ENCODE measurements around the gene IGFBP4. TPM values are rescaled to one million over a fixed set of nuclear protein-coding genes. Genes with fewer than 3 reads are reported as not detected.

Gene IGFBP4
- total RNA-seq, 3 donors from 2014 or later (not counting 1 experiment from before 2014, with no cell fraction given): 2.1 to 8.1 (median 2.8) TPM

DNA sequence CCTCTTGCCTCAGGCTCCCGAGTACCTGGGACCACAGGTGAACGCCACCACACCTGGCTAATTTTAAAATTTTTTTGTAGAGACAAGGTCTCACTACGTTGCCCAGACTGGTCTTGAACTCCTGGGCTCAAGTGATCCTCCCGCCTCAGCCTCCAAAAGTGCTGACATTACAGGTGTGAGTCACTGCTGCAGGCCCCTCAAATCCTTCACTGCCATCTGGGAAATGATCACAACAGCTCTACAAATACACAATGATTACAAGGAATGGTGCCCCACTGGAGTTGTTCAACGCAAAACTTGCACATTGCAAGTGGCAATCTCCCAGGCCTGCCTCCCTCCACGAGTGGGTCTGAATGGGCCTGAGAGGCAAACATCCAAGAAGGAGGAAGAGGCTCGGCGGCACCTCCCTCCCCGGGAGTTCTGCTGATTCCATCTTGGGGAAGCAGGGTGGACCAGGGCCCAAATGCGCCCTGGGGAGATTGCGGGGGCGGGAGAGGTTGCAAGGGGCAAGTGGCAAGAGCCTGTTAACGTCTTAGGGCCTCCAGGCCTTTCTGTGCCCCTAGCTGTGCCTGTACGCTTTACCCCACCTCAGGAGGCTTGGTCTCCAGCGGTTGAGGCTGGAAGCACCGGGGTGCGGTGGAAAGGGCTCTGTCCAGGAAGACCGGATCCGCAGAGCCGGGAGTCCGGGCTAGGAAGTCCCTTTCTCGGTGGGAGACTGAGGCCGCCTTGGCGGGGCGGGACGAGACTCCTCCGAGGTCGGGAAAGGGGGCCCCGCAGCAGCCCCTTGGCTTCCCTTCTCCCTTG lies 656 bp upstream of the IGFBP4 start:
- H3K9me3 Mint-ChIP-seq: no peaks in the 10 kb centered on the region
- H3K36me3 Mint-ChIP-seq: no peaks in the 10 kb centered on the region
- Histone ChIP-seq H3K27ac (ENCODE audit: low read length) (no peak overlapping the region), H3K36me3 (ENCODE audit: control insufficient read depth, insufficient read depth, low read length) (no peaks in the 10 kb centered on the region), H3K27me3 (ENCODE audit: control insufficient read depth, insufficient read depth, low read length) (no peaks in the 10 kb centered on the region), H3K4me3 (ENCODE audit: low read length) (peak overlapping the region; percentile 22), H3K4me1 (ENCODE audit: control insufficient read depth, insufficient read depth, low read length) (peaks cover 42% of the 10 kb centered on the region), H3K9me3 (ENCODE audit: control insufficient read depth, insufficient read depth, low read length) (no peaks in the 10 kb centered on the region)
- H3K27me3 Mint-ChIP-seq (ENCODE audit: low read depth in 2 of 2): peaks cover 0 to 20% of the 10 kb centered on the region in 2 donors
- ATAC-seq: no peak
- no peak for DNase-seq
- TF ChIP-seq, protein P1, sequence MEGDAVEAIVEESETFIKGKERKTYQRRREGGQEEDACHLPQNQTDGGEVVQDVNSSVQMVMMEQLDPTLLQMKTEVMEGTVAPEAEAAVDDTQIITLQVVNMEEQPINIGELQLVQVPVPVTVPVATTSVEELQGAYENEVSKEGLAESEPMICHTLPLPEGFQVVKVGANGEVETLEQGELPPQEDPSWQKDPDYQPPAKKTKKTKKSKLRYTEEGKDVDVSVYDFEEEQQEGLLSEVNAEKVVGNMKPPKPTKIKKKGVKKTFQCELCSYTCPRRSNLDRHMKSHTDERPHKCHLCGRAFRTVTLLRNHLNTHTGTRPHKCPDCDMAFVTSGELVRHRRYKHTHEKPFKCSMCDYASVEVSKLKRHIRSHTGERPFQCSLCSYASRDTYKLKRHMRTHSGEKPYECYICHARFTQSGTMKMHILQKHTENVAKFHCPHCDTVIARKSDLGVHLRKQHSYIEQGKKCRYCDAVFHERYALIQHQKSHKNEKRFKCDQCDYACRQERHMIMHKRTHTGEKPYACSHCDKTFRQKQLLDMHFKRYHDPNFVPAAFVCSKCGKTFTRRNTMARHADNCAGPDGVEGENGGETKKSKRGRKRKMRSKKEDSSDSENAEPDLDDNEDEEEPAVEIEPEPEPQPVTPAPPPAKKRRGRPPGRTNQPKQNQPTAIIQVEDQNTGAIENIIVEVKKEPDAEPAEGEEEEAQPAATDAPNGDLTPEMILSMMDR (IDR thresholded peaks at IDR 0.05): no peak
- no peak overlapping the region for H3K27ac Mint-ChIP-seq
- 58% methylated on average over 29 of the region's 29 CpGs for WGBS (ENCODE audit: insufficient coverage)
- peak overlapping the region; percentile 59 for H3K4me3 Mint-ChIP-seq
- intact Hi-C loops (cut with micrococcal nuclease): no loop called here
- peaks cover 17 to 24% of the 10 kb centered on the region in 2 donors for H3K4me1 Mint-ChIP-seq

DNA sequence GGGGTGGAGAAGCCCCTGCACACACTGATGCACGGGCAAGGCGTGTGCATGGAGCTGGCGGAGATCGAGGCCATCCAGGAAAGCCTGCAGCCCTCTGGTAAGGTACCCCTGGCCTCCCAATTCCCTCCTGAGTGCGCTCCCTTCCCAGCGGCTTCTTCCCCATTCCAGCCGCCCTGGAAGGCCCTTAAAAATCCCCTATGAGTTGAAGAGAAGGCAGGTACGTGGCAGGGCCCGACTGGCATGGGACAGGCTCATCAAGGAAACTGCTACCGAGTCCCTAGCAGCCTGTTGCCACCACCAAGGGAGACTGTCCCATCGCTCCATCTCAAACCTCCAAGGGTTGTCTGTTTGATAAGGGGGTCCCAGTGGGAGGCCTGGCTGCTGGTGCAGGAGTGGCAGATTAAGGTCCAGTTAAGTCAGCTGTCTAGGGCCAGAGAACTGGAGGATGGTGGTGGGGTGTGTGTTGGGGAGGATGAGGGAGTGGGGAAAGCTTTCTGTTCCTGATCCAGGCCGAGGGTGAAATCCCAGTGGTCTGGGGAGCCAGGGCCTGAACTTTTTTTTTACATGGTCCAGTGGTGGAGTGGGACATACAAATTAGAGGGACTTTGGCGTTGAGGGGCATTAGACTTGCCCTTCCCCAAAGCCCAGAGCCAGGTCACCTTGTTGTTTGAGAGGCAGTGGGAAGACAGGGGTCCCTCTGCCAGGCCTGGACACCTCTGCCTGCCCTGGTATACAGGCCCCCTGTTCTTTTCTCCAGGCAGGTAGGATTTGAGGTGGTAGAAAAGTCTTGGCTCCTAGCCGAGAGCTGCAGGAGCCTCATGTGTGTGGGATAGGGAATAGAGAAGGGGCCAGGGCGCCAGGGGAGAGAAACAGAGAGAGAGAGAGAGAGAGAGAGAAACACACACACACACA lies 994 bp downstream of the IGFBP4 start:
- Histone ChIP-seq H3K4me1 (ENCODE audit: control insufficient read depth, insufficient read depth, low read length) (peaks cover 54% of the 10 kb centered on the region), H3K27ac (ENCODE audit: low read length) (peak overlapping the region; percentile 5), H3K36me3 (ENCODE audit: control insufficient read depth, insufficient read depth, low read length) (no peaks in the 10 kb centered on the region), H3K4me3 (ENCODE audit: low read length) (peak overlapping the region; percentile 55), H3K9me3 (ENCODE audit: control insufficient read depth, insufficient read depth, low read length) (no peaks in the 10 kb centered on the region), H3K27me3 (ENCODE audit: control insufficient read depth, insufficient read depth, low read length) (no peaks in the 10 kb centered on the region)
- Mint-ChIP-seq H3K27ac (peak overlapping the region; percentile 57 to 78), H3K9me3 (no peaks in the 10 kb centered on the region), H3K27me3 (ENCODE audit: low read depth in 2 of 2) (peaks cover 0 to 25% of the 10 kb centered on the region in 2 donors), H3K4me3 (peak overlapping the region; percentile 78), H3K36me3 (no peaks in the 10 kb centered on the region), H3K4me1 (peaks cover 28 to 37% of the 10 kb centered on the region in 2 donors)
- TF ChIP-seq, protein P1 (IDR thresholded peaks at IDR 0.05): no peak
- intact Hi-C loops (cut with micrococcal nuclease): no loop called here
- ATAC-seq (no peak), DNase-seq (peak in 1 of 2 donors; percentile 23)
- WGBS (ENCODE audit: insufficient coverage): 35% methylated on average over 14 of the region's 15 CpGs

DNA sequence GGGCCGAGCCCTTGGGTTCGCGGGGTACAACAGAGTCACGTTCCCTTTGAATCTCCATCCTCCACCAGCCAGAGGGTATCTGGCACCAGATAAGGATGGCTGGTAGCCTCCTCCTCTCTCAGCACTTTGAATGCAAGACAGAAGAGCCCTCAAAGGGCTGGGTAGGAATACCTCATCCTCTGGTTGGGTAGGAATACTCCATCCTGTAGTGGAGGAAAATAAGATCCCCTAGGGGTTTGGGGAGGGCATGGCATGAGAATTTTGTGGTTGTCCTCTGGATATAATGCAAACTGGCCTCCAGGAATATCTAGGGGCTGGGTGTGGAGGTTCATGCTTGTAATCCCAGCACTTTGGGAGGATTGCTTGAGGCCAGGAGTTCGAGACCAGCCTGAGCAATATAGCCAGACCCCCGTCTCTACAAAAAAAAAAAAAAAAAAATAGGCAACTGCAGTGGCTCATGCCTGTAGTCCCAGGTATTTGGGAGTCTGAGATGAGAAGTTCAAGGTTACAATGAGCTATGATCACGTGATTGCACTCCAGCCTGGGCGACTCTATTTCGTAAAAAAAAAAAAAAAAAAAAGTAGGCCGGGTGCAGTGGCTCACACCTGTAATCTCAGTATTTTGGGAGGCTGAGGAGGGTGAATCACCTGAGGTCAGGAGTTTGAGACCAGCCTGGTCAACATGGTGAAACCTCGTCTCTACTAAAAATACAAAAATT lies 2.7 kb downstream of the IGFBP4 start:
- no peaks in the 10 kb centered on the region for H3K36me3 ChIP-seq (ENCODE audit: control insufficient read depth, insufficient read depth, low read length)
- H3K27me3 ChIP-seq (ENCODE audit: control insufficient read depth, insufficient read depth, low read length): no peaks in the 10 kb centered on the region
- no peak overlapping the region for H3K4me3 ChIP-seq (ENCODE audit: low read length)
- peaks cover 0 to 28% of the 10 kb centered on the region in 2 donors for H3K27me3 Mint-ChIP-seq (ENCODE audit: low read depth in 2 of 2)
- WGBS (ENCODE audit: insufficient coverage): 98% methylated on average over 8 of the region's 11 CpGs
- H3K27ac Mint-ChIP-seq: peak overlapping the region in 1 of 2 donors; percentile 78
- H3K4me3 Mint-ChIP-seq: no peak overlapping the region
- ATAC-seq: no peak
- peaks cover 54% of the 10 kb centered on the region for H3K4me1 ChIP-seq (ENCODE audit: control insufficient read depth, insufficient read depth, low read length)
- no peak for DNase-seq
- H3K4me1 Mint-ChIP-seq: peaks cover 28 to 37% of the 10 kb centered on the region in 2 donors
- no peaks in the 10 kb centered on the region for H3K9me3 ChIP-seq (ENCODE audit: control insufficient read depth, insufficient read depth, low read length)
- intact Hi-C loops (cut with micrococcal nuclease): no loop called here
- no peaks in the 10 kb centered on the region for H3K9me3 Mint-ChIP-seq
- H3K27ac ChIP-seq (ENCODE audit: low read length): no peak overlapping the region
- TF ChIP-seq, protein P1 (IDR thresholded peaks at IDR 0.05): no peak
- no peaks in the 10 kb centered on the region for H3K36me3 Mint-ChIP-seq
